ENCODE measurements around the gene WIPF2.

Gene WIPF2

DNA sequence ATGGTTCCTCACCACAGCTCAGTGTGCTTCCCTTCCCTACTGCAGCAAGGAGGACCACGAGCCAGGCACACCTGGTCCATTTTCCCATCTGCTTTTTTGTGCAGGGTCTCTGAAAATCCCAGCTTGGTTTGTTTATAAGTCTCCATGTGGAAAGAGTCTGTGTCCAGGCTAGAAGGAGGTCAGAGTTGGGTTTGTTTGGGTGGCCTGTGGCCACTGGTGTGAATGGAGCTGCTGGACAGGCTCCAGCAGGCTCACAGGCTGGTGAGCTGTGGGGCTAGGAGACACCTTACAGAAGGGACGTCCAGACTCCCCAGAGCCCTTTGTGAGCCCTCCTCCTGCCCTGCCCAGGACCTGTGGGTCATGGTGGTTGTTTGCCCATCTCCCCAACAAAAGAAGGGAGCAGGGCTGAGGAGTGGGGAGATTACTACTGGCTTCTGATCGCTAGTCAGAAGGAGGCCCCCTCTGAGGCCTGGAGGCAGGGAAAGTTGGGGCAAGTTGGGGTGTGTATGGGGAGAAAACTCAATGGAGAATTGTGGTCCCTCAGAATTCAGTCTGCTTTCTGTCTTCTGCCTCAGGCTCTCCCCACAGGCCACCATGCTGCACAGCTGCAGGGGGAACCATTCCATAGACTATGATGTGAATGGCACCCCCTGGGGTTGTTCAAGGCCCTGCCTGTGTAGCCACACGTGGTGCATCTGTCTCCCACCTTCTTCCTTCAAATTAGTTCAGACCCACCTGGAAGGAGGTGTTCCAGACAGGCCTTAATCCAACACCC is 94.0 kb downstream of the WIPF2 start:
- no peak for DNase-seq (ENCODE audit: low spot score in 2 of 2)
- Histone ChIP-seq H3K4me1 (peaks cover 7% of the 10 kb centered on the region), H3K9me3 (no peaks in the 10 kb centered on the region), H3K27me3 (ENCODE audit: low read depth) (no peaks in the 10 kb centered on the region), H3K36me3 (replicated peaks) (no peaks in the 10 kb centered on the region), H3K4me3 (no peak overlapping the region)
- in situ Hi-C loops (cut with MboI; ENCODE audit: low sequenced_read_pairs), result no loop called here

DNA sequence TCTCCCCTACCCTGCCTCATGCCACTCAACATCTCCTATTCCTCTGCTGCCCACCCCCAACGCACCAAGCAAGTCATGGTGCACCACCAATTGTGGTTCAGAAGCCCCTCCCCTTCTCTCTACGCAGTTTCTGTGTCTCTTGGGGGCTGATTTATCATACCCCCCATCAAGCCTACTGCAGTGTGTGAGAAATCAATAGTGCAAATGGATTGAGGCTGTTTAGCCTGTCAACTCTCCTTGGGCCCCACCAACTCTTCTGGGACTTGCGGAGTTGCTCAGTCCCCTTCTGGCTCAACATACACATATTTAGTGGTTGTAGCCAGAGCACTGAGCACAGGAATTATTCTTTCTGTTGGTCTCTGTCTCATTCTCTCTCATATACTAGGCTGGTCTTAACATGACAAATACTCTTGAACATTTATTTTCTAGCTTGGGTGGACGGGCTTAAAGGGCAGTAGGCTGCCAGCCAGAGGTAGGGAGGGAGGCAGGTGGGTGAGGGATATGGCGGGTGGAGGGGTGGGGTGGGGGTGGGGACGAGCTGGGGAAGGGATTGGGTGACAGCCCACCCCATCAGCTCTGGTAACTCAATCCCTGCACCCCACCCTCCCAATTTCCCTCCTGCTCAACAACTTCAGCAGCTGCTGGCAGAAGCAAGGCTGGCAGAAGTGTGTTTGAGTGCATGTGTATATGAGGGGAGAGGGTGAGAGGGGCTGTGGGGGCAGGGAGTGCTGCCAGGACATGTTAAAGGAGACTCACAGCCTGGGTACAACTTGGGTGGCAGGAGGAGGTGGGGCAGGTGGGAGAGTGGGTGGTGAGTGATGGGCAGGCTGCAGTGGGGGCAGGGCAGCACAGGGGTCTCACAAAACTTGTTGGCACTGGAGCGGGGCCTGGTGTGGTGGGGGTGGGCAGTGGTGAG is 94.8 kb downstream of the WIPF2 start:
- Histone ChIP-seq H3K36me3 (replicated peaks) (peaks cover 3% of the 10 kb centered on the region; the same call in 1 of the 2 replicates), H3K4me1 (peaks cover 7% of the 10 kb centered on the region), H3K27me3 (ENCODE audit: low read depth) (no peaks in the 10 kb centered on the region), H3K4me3 (no peak overlapping the region), H3K9me3 (no peaks in the 10 kb centered on the region)
- in situ Hi-C loops (cut with MboI; ENCODE audit: low sequenced_read_pairs), result no loop called here
- DNase-seq (ENCODE audit: low spot score in 2 of 2), result no peak

DNA sequence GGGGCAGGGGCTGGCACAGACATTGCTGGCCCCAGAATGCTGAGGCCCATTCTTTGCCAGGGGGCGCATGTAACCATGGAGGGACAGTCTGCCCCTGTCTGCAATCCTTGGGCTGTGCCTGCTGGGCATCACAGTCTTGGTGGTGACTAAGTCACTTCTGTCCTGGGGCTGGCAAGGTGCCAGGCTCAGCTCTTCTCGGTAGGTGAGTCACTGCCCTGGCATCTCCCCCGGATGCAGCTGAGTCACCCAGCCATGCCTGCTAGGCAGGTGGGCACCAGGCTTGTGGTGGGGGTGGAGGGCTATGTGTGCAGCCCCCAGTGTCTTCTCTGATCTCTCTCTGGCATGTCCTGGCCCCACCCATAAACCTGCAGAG is 95.5 kb downstream of the WIPF2 start:
- Histone ChIP-seq H3K27me3 (ENCODE audit: low read depth) (no peaks in the 10 kb centered on the region), H3K9me3 (no peaks in the 10 kb centered on the region), H3K36me3 (replicated peaks) (peaks cover 3% of the 10 kb centered on the region; the same call in 1 of the 2 replicates), H3K4me3 (no peak overlapping the region), H3K4me1 (peaks cover 11% of the 10 kb centered on the region)
- in situ Hi-C loops (cut with MboI; ENCODE audit: low sequenced_read_pairs), result no loop called here
- no peak for DNase-seq (ENCODE audit: low spot score in 2 of 2)

DNA sequence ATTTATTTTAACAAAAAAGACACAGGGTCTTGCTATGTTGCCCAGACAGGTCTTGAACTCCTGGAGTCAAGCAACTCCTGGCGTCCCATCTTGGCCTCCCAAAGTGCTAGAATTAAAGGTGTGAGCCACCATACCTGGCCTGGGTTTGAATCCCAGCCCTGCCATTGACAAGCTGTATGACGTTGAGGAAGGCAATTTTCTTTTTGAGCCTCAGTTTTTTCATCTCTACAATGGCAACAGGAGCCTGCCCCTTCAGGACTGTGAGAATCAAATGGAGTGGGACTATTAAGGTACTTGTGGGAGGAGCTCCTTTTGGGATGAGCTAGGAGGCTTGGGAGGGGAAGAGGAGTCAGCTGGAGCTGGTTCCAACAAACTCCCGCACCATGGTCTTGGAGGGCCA is 96.1 kb downstream of the WIPF2 start:
- no peak for DNase-seq (ENCODE audit: low spot score in 2 of 2)
- Histone ChIP-seq H3K27me3 (ENCODE audit: low read depth) (no peaks in the 10 kb centered on the region), H3K4me1 (peaks cover 11% of the 10 kb centered on the region), H3K9me3 (no peaks in the 10 kb centered on the region), H3K4me3 (no peak overlapping the region), H3K36me3 (replicated peaks) (peaks cover 3% of the 10 kb centered on the region; the same call in 1 of the 2 replicates)
- in situ Hi-C loops (cut with MboI; ENCODE audit: low sequenced_read_pairs), result no loop called here

DNA sequence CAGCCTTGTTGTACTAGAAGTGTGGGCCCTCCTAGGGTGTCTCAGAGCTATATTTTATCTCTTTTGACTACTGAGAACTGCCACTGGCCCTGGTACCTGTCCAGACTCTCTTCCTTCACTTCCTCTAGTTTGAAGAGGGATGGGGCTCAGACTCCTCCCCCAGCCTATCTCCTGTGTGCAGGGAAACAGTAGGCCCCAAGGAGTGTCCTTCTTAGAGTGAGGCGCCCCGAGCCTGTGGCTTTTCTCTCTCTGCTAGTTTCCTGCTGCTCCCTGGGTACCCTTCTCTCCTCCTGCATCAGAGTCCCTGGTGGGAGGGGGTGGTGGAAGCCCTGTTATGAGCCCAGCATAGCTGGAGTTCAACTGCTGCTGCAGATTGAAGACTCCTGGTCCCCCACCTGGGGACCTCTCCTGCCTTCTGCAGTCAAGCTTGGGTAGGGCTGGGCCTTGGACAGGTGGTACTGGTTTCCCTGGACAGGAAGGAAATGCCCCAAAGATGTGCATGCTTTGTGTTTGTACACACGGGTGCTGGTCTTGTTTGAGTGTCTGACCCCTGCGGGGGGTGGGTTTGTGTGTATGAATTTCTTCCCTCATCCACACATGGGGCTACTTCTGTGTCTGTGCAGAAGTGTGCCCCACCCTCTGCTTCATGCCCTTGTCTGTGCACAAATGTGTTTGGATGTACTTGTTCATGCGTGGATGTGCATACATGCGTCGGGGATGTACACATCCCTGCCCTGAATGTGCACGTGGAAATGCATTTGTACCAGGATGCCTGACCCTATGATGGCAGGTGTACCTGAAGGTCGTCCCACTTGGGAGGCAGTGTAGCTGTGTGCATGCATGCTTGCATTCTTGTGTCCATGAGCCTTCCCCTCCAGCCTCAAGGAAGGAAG is 96.8 kb downstream of the WIPF2 start:
- in situ Hi-C loops (cut with MboI; ENCODE audit: low sequenced_read_pairs), result no loop called here
- H3K4me1 ChIP-seq, result peaks cover 11% of the 10 kb centered on the region

DNA sequence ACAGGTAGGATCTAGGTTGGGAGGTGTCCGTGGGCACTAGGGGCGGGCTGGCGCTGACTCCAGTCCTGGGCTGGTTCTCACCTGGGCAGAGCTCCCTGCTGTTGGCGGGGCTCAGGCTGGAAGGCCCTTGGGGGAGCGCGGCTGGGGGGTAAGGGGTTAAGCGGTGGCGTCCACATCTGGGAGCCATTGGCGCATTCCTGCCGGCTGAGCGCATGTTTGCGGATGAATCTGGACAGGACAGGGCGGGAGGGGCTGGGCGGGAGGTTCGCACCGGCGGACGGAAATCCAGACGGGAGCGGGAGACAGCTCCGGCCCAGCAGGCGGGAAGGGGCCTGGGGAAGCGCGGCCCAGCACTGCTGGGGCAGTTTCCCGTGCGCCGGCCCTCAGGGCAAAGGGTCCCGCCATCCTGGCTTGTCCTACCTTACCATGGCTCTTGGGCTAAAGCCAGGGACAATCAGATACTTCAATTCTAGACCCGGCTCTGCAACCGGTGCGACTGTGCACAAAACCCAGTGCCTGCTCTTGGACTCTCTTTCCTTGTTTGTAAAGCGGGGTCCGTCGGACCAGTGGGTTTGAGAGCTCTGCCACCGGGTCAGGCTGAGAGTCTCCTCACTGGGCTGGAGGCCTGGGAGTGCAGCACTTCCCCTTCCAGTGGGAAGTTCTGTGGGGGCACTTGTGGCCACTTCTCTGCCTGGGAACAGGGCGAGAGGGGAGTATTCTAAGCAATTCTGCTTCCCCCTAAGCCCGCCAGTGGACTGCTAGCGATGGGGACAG is 97.7 kb downstream of the WIPF2 start:
- H3K4me1 ChIP-seq, result peaks cover 11% of the 10 kb centered on the region
- peaks cover 3% of the 10 kb centered on the region; the same call in 1 of the 2 replicates for H3K36me3 ChIP-seq (replicated peaks)
- no peak for DNase-seq (ENCODE audit: low spot score in 2 of 2)
- no peaks in the 10 kb centered on the region for H3K9me3 ChIP-seq
- no peaks in the 10 kb centered on the region for H3K27me3 ChIP-seq (ENCODE audit: low read depth)
- in situ Hi-C loops (cut with MboI; ENCODE audit: low sequenced_read_pairs), result no loop called here
- no peak overlapping the region for H3K4me3 ChIP-seq

More for the DNA sequence above, 96.8 kb downstream of the WIPF2 start:
- no peak for DNase-seq (ENCODE audit: low spot score in 2 of 2)
- H3K27me3 ChIP-seq (ENCODE audit: low read depth), result no peaks in the 10 kb centered on the region
- H3K9me3 ChIP-seq, result no peaks in the 10 kb centered on the region
- peaks cover 3% of the 10 kb centered on the region; the same call in 1 of the 2 replicates for H3K36me3 ChIP-seq (replicated peaks)
- H3K4me3 ChIP-seq, result no peak overlapping the region

DNA sequence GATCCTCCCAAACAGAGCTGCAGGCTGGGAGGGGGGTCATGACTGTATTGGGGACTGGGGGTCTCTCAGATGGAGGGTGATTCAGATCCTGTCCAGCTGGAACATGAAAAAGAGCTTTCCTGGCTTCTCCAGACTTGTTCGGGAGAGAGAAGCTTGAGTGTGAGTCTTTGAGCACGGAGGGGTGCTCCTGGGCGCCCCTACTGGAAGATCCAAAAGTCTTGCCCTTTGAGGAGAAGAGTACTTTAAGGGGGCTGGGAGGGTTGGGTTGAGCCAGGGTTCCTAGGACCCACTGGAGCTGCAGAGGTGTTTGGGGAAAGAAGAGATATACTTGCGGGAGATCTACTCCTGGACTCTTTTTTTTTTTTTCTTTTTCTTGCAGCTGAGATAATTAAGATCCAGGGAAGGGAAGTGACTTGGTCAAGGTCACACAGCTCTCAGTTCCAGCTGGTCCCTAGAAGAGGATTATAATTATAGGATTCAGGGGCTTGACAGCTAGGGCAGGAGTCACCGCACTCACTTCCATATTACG is 98.3 kb downstream of the WIPF2 start:
- in situ Hi-C loops (cut with MboI; ENCODE audit: low sequenced_read_pairs), result no loop called here
- Histone ChIP-seq H3K4me1 (peaks cover 11% of the 10 kb centered on the region), H3K4me3 (peak overlapping the region; percentile 93), H3K27me3 (ENCODE audit: low read depth) (no peaks in the 10 kb centered on the region), H3K36me3 (replicated peaks) (peaks cover 3% of the 10 kb centered on the region; the same call in 1 of the 2 replicates), H3K9me3 (no peaks in the 10 kb centered on the region)
- peak; percentile 42 to 73 for DNase-seq (ENCODE audit: low spot score in 2 of 2)

DNA sequence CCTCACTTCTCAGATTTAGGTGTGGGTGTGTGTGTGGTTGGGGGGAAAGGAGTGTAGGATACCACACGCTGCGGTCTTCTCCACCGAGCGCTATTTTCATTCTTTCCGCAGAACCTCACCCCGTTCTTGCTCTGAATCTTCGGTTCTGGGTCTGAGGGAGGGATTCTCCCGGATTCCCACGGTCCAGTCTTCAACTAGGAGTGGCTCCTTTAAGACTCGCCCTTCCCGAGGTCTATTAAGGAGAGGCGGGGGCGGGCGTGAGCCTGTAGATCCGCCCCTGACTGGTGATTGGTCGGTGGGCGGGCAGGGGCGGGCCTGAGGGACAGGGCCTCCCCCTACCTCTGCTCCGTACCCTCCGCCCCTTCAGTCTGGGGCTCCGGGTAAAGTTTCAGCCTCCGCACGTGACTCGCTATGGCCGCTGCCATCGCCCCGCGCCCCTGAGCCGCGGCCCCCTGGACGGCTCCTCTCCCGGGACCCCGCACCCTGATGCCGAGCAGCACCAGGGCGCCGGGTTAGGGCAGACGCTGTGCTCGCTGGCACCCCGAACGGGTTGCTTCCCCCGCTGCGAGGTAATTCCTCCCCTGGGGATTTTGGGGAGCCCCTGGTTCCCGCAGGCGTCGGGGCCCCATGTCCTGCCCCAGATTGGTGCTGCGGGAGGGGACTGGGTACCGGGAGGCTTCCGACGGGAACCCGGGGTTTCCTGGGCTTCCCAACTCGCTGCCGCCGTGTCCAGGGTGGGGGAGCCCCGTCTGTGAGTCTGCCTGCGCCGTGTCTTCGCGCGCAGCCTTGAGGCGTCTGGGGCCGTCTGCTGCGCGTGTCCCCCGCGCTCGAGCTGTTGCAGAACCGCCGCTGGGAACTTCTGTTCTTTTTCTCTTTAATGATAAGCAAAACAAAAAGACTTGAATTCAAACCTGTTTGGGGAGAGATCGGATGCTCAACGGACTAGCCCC is 99.1 kb downstream of the WIPF2 start:
- Histone ChIP-seq H3K9me3 (no peaks in the 10 kb centered on the region), H3K27me3 (ENCODE audit: low read depth) (no peaks in the 10 kb centered on the region), H3K36me3 (replicated peaks) (peaks cover 3% of the 10 kb centered on the region; the same call in 1 of the 2 replicates), H3K4me3 (peak overlapping the region; percentile 93), H3K4me1 (peaks cover 11% of the 10 kb centered on the region)
- peak; percentile 96 to 97 for DNase-seq (ENCODE audit: low spot score in 2 of 2)
- in situ Hi-C loops (cut with MboI; ENCODE audit: low sequenced_read_pairs), result no loop called here

DNA sequence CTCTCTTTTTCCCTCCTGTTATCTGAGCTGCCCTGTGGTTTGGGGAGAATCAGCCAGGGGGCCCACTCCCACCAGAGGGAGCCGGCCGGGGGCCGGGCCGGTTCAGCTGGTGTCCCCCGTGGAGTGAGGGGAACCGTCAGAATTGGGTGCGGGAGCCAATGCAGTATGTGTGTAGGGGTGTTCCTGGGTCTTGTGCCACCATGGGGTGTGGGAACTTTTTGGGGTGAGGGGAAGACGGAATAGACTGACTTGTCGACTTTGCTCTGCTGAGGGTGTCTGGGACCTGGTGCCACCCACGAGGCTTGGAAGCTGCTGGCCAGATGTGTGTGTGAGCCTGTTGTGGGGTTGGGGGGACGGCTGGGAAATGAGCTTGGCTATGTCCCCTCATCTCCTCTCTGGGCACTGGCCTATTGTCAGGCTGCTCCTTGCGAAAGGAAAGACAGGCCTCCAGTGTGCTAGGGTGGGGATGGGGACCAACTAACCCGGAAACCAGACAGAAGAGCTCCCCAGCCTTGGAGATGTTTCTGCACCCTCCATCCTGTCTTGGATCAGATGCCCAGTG is 99.8 kb downstream of the WIPF2 start:
- H3K4me3 ChIP-seq, result peak overlapping the region; percentile 93
- DNase-seq (ENCODE audit: low spot score in 2 of 2), result no peak
- H3K9me3 ChIP-seq, result no peaks in the 10 kb centered on the region
- H3K36me3 ChIP-seq (replicated peaks), result peaks cover 3% of the 10 kb centered on the region; the same call in 1 of the 2 replicates
- H3K4me1 ChIP-seq, result peaks cover 11% of the 10 kb centered on the region
- in situ Hi-C loops (cut with MboI; ENCODE audit: low sequenced_read_pairs), result no loop called here
- no peaks in the 10 kb centered on the region for H3K27me3 ChIP-seq (ENCODE audit: low read depth)

DNA sequence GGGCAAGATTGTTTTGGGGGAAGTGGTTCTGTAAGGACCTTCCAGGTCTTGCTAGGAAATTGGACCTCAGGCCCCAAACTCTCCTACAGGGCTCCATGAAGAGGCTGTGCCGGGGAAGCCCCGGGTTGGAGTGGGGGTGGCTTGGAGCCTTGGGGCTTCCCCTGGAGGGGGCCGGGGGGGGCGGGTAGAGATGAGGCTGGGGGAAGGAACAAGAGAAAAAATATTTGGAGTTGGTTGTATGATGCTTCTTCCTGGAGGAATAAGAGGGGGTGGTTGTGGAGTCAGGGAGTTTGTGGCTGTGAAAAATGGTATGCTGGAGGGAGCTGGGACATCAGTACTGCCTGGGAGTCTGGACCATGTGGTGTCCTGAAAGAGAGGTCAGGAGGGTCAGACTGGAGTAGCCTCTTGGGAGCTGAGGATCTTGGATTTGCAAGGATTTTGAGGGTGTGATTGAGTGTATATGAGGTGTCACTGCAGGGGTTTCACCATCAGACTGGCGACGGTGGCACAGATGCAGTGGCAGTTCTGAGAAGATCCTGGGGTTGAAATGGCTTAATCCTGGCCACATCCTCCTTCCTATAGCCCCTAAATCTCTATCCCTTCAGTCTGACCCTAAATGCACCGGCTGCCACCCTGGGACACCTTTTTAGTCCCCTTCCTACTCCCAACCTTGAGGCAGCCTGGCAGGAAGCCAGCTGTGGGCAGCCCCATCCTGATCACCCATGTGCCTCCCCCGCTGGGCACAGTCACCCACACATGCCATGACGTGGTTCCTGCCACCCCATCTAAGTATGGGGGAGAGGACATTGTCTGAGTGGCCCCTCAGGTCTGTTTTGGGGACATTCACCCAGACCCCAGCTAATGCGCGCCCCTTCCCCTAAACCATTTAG is 100.8 kb downstream of the WIPF2 start:
- H3K36me3 ChIP-seq (replicated peaks), result peaks cover 3% of the 10 kb centered on the region; the same call in 1 of the 2 replicates
- H3K4me1 ChIP-seq, result peaks cover 11% of the 10 kb centered on the region
- in situ Hi-C loops (cut with MboI; ENCODE audit: low sequenced_read_pairs), result no loop called here
- no peak overlapping the region for H3K4me3 ChIP-seq
- DNase-seq (ENCODE audit: low spot score in 2 of 2), result no peak
- H3K27me3 ChIP-seq (ENCODE audit: low read depth), result no peaks in the 10 kb centered on the region
- H3K9me3 ChIP-seq, result no peaks in the 10 kb centered on the region
